SK-N-SH treated with all-trans-retinoic acid at 6 μM for 48 hours (cell line): ENCODE results near the gene MYO9B.

Experiments
- ATAC-seq: fragments of 200-7000 bp; cut with Tn5 transposase; 3 replicates; pipeline ENCODE4 v1.9.1; 2020; ENCODE audit warnings: mild to moderate bottlenecking, moderate library complexity
- ARNTL ChIP-seq: fragments of 450-650 bp; formaldehyde crosslinking; IDR thresholded peaks from 2 replicates; pipeline ENCODE4 v1.5.0; 2020; ENCODE audit warnings: low read depth, mild to moderate bottlenecking, moderate library complexity, borderline replicate concordance
- BACH2 ChIP-seq: fragments of 250-450 bp; sonication (Bioruptor Pico); IDR thresholded peaks from 2 replicates; pipeline ENCODE4 v1.9.0; 2021; ENCODE audit warnings: mild to moderate bottlenecking, borderline replicate concordance
- CSDC2 ChIP-seq: fragments of 250-450 bp; sonication (Bioruptor Pico); IDR thresholded peaks from 2 replicates; pipeline ENCODE4 v1.5.0; 2020; ENCODE audit warnings: mild to moderate bottlenecking, moderate library complexity
- CSRNP3 ChIP-seq: fragments of 250-450 bp; sonication (Bioruptor Pico); IDR thresholded peaks from 2 replicates; pipeline ENCODE4 v1.5.1; 2021; ENCODE audit warnings: mild to moderate bottlenecking, moderate library complexity
- ESRRG ChIP-seq: fragments of 250-450 bp; sonication (Bioruptor Pico); IDR thresholded peaks from 2 replicates; pipeline ENCODE4 v1.6.1; 2021; ENCODE audit warnings: mild to moderate bottlenecking
- GLIS3 ChIP-seq: fragments of 250-450 bp; sonication (Bioruptor Pico); IDR thresholded peaks from 2 replicates; pipeline ENCODE4 v1.5.0; 2020; ENCODE audit warnings: mild to moderate bottlenecking, moderate library complexity
- ISL1 ChIP-seq: fragments of 250-450 bp; sonication (Bioruptor Pico); IDR thresholded peaks from 2 replicates; pipeline ENCODE4 v2.1.2; 2022; ENCODE audit warnings: mild to moderate bottlenecking, moderate library complexity
- OSR1 ChIP-seq: fragments of 250-450 bp; sonication (Bioruptor Pico); IDR thresholded peaks from 2 replicates; pipeline ENCODE4 v1.8.0; 2022; ENCODE audit warnings: moderate library complexity, mild to moderate bottlenecking, inconsistent platforms
- PPARA ChIP-seq: fragments of 250-450 bp; sonication (Bioruptor Pico); IDR thresholded peaks from 2 replicates; pipeline ENCODE4 v1.5.0; 2020; ENCODE audit warnings: mild to moderate bottlenecking, borderline replicate concordance
- SNAI2 ChIP-seq: fragments of 250-450 bp; sonication (Bioruptor Pico); IDR thresholded peaks from 2 replicates; pipeline ENCODE4 v1.5.0; 2020; ENCODE audit warnings: mild to moderate bottlenecking, moderate library complexity
- TCF4 ChIP-seq: fragments of 250-450 bp; sonication (Bioruptor Pico); IDR thresholded peaks from 2 replicates; pipeline ENCODE4 v1.8.0; 2021; ENCODE audit warnings: mild to moderate bottlenecking, moderate library complexity, borderline replicate concordance
- TOX ChIP-seq: fragments of 250-450 bp; sonication (Bioruptor Pico); IDR thresholded peaks from 2 replicates; pipeline ENCODE4 v1.8.0; 2021; ENCODE audit warnings: mild to moderate bottlenecking, moderate library complexity, borderline replicate concordance
- TSHZ2 ChIP-seq: fragments of 250-450 bp; sonication (Bioruptor Pico); IDR thresholded peaks from 2 replicates; pipeline ENCODE4 v1.5.0; 2020; ENCODE audit warnings: mild to moderate bottlenecking, moderate library complexity
- ZC3H10 ChIP-seq: fragments of 250-450 bp; sonication (Bioruptor Pico); IDR thresholded peaks from 2 replicates; pipeline ENCODE4 v1.5.1; 2021; ENCODE audit warnings: mild to moderate bottlenecking, moderate library complexity
- ZFP3 ChIP-seq: fragments of 250-450 bp; sonication (Bioruptor Pico); IDR thresholded peaks from 2 replicates; pipeline ENCODE4 v1.5.0; 2020; ENCODE audit warnings: mild to moderate bottlenecking, moderate library complexity
- ZFP30 ChIP-seq: fragments of 450-650 bp; formaldehyde crosslinking; IDR thresholded peaks from 2 replicates; pipeline ENCODE4 v1.5.0; 2022; ENCODE audit warnings: mild to moderate bottlenecking, moderate library complexity
- ZNF565 ChIP-seq: fragments of 450-650 bp; formaldehyde crosslinking; conservative IDR thresholded peaks from 2 replicates; pipeline ENCODE4 v1.5.0; 2020; ENCODE audit warnings: low read depth, mild to moderate bottlenecking, moderate library complexity
- ZNF70 ChIP-seq: fragments of 450-650 bp; formaldehyde crosslinking; IDR thresholded peaks from 2 replicates; pipeline ENCODE4 v1.5.0; 2020; ENCODE audit warnings: mild to moderate bottlenecking, moderate library complexity
- ZNF8 ChIP-seq: fragments of 450-650 bp; formaldehyde crosslinking; IDR thresholded peaks from 2 replicates; pipeline ENCODE4 v1.5.0; 2020; ENCODE audit warnings: mild to moderate bottlenecking, moderate library complexity
- TF ChIP-seq, protein P1 (sequence below): fragments of 250-450 bp; sonication (Bioruptor Pico); IDR thresholded peaks from 2 replicates; pipeline ENCODE4 v1.5.1; 2020; ENCODE audit warnings: low read depth, mild to moderate bottlenecking, moderate library complexity
- TF ChIP-seq, protein P2 (sequence below): fragments of 250-450 bp; sonication (Bioruptor Pico); IDR thresholded peaks from 2 replicates; pipeline ENCODE4 v1.8.0; 2021; ENCODE audit warnings: low read depth, mild to moderate bottlenecking, moderate library complexity, borderline replicate concordance

The MYO9B gene

GRCh38 chr19:17114414-17114831 lies 38.8 kb downstream of the MYO9B start:
- no peak for ATAC-seq
- TF ChIP-seq ZNF565 (CRISPR knock-in tag) = no peak
- TF ChIP-seq ZC3H10 (CRISPR knock-in tag) = no peak
- TF ChIP-seq ZFP30 (CRISPR knock-in tag) = no peak
- no peak for TF ChIP-seq CSRNP3 (CRISPR knock-in tag)
- no peak for TF ChIP-seq ESRRG (CRISPR knock-in tag)
- no peak for TF ChIP-seq GLIS3 (CRISPR knock-in tag)
- TF ChIP-seq, protein P1, sequence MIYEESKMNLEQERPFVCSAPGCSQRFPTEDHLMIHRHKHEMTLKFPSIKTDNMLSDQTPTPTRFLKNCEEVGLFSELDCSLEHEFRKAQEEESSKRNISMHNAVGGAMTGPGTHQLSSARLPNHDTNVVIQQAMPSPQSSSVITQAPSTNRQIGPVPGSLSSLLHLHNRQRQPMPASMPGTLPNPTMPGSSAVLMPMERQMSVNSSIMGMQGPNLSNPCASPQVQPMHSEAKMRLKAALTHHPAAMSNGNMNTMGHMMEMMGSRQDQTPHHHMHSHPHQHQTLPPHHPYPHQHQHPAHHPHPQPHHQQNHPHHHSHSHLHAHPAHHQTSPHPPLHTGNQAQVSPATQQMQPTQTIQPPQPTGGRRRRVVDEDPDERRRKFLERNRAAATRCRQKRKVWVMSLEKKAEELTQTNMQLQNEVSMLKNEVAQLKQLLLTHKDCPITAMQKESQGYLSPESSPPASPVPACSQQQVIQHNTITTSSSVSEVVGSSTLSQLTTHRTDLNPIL = no peak
- TF ChIP-seq ZNF70 (CRISPR knock-in tag) = no peak
- no peak for TF ChIP-seq SNAI2 (CRISPR knock-in tag)
- TF ChIP-seq PPARA = no peak
- TF ChIP-seq TCF4 = no peak
- TF ChIP-seq OSR1 = no peak
- TF ChIP-seq ISL1 = no peak
- TF ChIP-seq ZNF8 (CRISPR knock-in tag) = no peak
- no peak for TF ChIP-seq TOX (CRISPR knock-in tag)
- no peak for TF ChIP-seq CSDC2
- TF ChIP-seq ARNTL (CRISPR knock-in tag) = no peak

DNA sequence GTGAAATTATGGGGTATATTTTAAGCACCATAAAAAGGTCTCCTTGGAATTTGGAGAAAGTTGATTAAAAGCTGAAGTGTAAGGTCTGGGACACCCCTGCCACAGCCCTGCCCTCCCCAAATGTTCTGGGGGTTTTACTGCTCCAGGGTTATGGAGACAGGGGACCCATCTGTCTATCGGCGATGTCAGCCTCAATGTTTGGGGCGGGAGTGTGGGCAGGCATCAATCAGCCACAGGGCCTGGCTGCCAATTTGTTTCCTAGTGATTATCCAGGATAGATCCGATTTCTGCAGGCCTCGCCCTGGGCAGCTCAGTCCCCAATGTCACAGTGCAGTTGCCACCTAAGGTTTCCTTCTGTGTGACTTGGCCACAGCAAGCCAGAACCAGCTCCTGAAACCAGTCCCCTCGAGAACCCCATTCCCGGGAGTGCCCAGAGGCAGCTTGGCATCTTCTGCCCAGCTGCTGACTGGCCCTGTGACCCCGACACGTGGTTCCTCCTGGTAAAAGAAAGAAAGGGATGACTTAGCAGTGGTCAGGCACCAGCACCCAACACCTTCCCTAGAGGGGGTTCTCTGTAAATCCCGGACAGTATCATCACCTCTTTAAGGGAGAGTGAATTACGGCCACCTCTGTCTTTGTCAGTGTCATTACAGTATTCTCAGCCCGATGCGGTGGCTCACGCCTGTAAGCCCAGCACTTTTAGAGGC lies 41.6 kb downstream of the MYO9B start:
- TF ChIP-seq TOX (CRISPR knock-in tag) (no peak), SNAI2 (CRISPR knock-in tag) (no peak), ISL1 (no peak), TCF4 (no peak), PPARA (no peak), ARNTL (CRISPR knock-in tag) (no peak), ZFP3 (CRISPR knock-in tag) (no peak), OSR1 (no peak), BACH2 (no peak), TSHZ2 (no peak), CSDC2 (no peak), CSRNP3 (CRISPR knock-in tag) (no peak), ZNF8 (CRISPR knock-in tag) (no peak)
- TF ChIP-seq, protein P2, sequence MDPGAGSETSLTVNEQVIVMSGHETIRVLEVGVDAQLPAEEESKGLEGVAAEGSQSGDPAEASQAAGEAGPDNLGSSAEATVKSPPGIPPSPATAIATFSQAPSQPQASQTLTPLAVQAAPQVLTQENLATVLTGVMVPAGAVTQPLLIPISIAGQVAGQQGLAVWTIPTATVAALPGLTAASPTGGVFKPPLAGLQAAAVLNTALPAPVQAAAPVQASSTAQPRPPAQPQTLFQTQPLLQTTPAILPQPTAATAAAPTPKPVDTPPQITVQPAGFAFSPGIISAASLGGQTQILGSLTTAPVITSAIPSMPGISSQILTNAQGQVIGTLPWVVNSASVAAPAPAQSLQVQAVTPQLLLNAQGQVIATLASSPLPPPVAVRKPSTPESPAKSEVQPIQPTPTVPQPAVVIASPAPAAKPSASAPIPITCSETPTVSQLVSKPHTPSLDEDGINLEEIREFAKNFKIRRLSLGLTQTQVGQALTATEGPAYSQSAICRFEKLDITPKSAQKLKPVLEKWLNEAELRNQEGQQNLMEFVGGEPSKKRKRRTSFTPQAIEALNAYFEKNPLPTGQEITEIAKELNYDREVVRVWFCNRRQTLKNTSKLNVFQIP (CRISPR knock-in tag) = no peak
- TF ChIP-seq, protein P1 = no peak
- ATAC-seq = no peak
